Body of pancreas (tissue), 4 donors: Measurements from ENCODE around the gene FBXL2. TPM values are rescaled to one million over a fixed set of nuclear protein-coding genes. Genes with fewer than 3 reads are reported as not detected.

Experiments used
- ATAC-seq: fragments of 150-250 bp; one replicate; pipeline ENCODE4 v1.9.1; 2016
- DNase-seq, 4 donors: peaks; one replicate each; pipeline ENCODE4 v3.0.0-alpha.2; 2019
- H3K27ac ChIP-seq, 4 donors: fragments of 200-600 bp; sonication (generic); 1 replicate in 3 of 4; 2 replicates in 1 of 4; pipeline versions ENCODE4 v1.5.1 to v1.6.1; 2016 to 2019; ENCODE audit warnings: mild to moderate bottlenecking in 1 of 4, mixed read lengths in 1 of 4, moderate library complexity in 1 of 4
- H3K27me3 ChIP-seq, 2 donors: fragments of 200-600 bp; sonication (generic); one replicate each; pipeline ENCODE4 v1.6.0; 2016; ENCODE audit warnings: mild to moderate bottlenecking in 1 of 2
- H3K36me3 ChIP-seq, 2 donors: fragments of 200-600 bp; sonication (generic); replicated peaks in 1 of 2; 2 replicates each; pipeline ENCODE4 v1.5.1; 2016; ENCODE audit warnings: low read depth in 2 of 2; ENCODE audit not compliant: insufficient read depth in 1 of 2
- H3K4me1 ChIP-seq: fragments of 200-600 bp; sonication (generic); one replicate; pipeline ENCODE4 v1.6.0; 2016
- H3K4me3 ChIP-seq, 2 donors: fragments of 200-600 bp; sonication (generic); 1 replicate in 1 of 2; 2 replicates in 1 of 2; pipeline ENCODE4 v1.5.1; 2016 to 2019
- H3K9me3 ChIP-seq, 3 donors: fragments of 200-600 bp; sonication (generic); 1 replicate in 2 of 3; 2 replicates in 1 of 3; pipeline ENCODE4 v1.5.1; 2016
- POLR2A ChIP-seq, 3 donors: fragments of 450-650 bp; IDR thresholded peaks; one replicate each; pipeline ENCODE4 v1.6.1; 2016; ENCODE audit warnings: antibody characterized with exemption in 3 of 3, mild to moderate bottlenecking in 2 of 3
- WGBS, 2 donors: methylation state at CpG; one replicate each; pipeline ENCODE4 v1.1.5; 2017; 5-methylcytosine and 5-hydroxymethylcytosine counted together
- intact Hi-C: fragments of 100-400 bp; cut with DNase I; formaldehyde crosslinking; loops from one replicate; pipeline ENCODE4 v1.15.1; 2023
- total RNA-seq, 2 donors: library from RNA; depleted of rRNA; stranded (reverse); fragments of >200 nt; gene quantifications; one replicate each; pipeline ENCODE4 v1.1.0, GENCODE V29; 2016
- TF ChIP-seq, protein P1 (sequence below), 7 experiments: fragments of 450-650 bp in 4 of 7; fragments of 200-600 bp in 3 of 7; sonication (generic) in 3 of 7; IDR thresholded peaks; one replicate each; pipeline ENCODE4 v1.5.1; 2016 to 2019; ENCODE audit warnings: antibody characterized with exemption in 7 of 7

Gene FBXL2
- total RNA-seq, 2 donors from 2014 or later = 5.3 to 6.7 TPM

DNA sequence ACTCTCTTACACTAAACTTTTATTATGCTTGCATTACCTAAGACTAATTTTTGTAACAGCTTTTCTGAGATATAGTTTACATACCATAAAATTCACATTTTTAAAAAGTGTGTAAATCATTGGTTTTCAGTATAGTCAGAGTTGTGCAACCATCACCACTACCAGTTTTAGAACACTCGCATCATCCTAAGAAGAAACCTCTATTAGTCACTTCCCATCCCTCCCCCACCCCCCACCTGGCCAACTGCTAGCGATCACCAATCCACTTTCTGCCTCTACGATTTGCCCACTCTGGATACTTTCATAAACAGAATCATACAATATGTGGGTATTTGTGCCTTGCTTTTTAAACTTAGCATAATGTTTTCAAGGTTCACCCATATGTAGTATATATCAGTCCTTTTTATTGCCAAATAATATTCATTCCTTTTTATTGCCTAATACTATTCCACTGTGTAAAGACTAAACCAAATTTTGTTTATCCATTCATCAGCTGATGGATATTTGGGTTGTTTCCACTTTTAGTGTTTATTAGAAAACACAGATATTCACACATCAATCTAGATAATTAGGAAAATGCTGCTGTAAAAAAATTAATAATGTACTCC is 139.9 kb downstream of the FBXL2 start:
- Histone ChIP-seq H3K9me3 (no peaks in the 10 kb centered on the region), H3K4me3 (no peak overlapping the region), H3K4me1 (peaks cover 9% of the 10 kb centered on the region), H3K27me3 (no peaks in the 10 kb centered on the region), H3K27ac (no peak overlapping the region), H3K36me3 (peaks cover 0 to 8% of the 10 kb centered on the region in 2 donors)
- ATAC-seq (no peak), DNase-seq (no peak)
- intact Hi-C loops = no loop called here
- WGBS, 2 donors = 90 to 95% methylated on average over 3 of the region's 3 CpGs
- no peak for TF ChIP-seq POLR2A (IDR thresholded peaks at IDR 0.05)
- TF ChIP-seq, protein P1, sequence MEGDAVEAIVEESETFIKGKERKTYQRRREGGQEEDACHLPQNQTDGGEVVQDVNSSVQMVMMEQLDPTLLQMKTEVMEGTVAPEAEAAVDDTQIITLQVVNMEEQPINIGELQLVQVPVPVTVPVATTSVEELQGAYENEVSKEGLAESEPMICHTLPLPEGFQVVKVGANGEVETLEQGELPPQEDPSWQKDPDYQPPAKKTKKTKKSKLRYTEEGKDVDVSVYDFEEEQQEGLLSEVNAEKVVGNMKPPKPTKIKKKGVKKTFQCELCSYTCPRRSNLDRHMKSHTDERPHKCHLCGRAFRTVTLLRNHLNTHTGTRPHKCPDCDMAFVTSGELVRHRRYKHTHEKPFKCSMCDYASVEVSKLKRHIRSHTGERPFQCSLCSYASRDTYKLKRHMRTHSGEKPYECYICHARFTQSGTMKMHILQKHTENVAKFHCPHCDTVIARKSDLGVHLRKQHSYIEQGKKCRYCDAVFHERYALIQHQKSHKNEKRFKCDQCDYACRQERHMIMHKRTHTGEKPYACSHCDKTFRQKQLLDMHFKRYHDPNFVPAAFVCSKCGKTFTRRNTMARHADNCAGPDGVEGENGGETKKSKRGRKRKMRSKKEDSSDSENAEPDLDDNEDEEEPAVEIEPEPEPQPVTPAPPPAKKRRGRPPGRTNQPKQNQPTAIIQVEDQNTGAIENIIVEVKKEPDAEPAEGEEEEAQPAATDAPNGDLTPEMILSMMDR (IDR thresholded peaks at IDR 0.05) = no peak

DNA sequence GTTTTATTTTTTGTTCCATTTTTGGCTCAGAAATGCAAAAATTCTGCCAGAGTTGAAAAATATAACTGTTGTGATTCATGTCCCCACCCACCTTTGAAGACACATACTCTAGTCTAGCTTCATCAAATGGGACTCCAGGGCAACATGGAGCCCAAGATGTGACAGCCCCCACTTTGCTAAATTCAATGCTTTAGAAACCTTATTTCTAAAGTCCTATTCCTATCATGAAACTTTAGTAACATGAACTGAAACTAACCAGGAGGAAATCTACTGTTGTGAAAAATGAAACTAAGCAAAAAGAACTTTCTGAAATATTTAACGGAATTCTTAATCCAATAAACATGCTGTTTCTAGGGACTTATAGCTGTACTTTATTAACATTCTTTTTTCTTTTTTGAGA is 142.7 kb downstream of the FBXL2 start:
- no peak for TF ChIP-seq POLR2A (IDR thresholded peaks at IDR 0.05)
- TF ChIP-seq, protein P1 (IDR thresholded peaks at IDR 0.05) = no peak
- no peak for DNase-seq
- WGBS, 2 donors = 80 to 98% methylated on average over 1 of the region's 1 CpG
- Histone ChIP-seq H3K9me3 (no peaks in the 10 kb centered on the region), H3K27me3 (no peaks in the 10 kb centered on the region), H3K36me3 (peaks cover 0 to 5% of the 10 kb centered on the region in 2 donors), H3K4me1 (peaks cover 4% of the 10 kb centered on the region), H3K4me3 (no peak overlapping the region), H3K27ac (no peak overlapping the region)
- intact Hi-C loops = no loop called here
- no peak for ATAC-seq

DNA sequence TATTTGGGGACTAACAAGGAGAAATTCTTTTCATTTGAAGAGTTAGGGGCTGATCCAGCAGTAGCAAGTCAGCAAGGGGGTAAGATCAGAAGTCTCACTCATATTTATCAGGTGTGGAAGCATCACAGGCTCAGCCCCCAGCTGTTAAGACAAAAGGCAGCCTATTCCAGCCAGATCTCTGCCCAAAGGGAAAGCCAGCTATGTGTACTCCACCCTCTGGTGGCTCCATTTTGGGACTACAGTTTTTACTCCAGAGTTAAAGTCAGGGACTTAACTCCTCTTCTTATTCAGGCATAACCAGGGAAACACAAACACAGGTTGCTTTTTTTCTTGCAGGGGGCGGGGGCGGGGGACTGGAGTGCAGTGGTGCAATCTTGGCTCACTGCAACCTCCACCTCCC is 143.7 kb downstream of the FBXL2 start:
- Histone ChIP-seq H3K9me3 (no peaks in the 10 kb centered on the region), H3K4me1 (no peaks in the 10 kb centered on the region), H3K27me3 (no peaks in the 10 kb centered on the region), H3K36me3 (peaks cover 0 to 5% of the 10 kb centered on the region in 2 donors), H3K27ac (no peak overlapping the region), H3K4me3 (no peak overlapping the region)
- ATAC-seq (no peak), DNase-seq (no peak)
- WGBS, 2 donors = 100% methylated on average over 2 of the region's 2 CpGs
- intact Hi-C loops = no loop called here
- TF ChIP-seq, protein P1 (IDR thresholded peaks at IDR 0.05) = no peak
- TF ChIP-seq POLR2A (IDR thresholded peaks at IDR 0.05) = no peak

DNA sequence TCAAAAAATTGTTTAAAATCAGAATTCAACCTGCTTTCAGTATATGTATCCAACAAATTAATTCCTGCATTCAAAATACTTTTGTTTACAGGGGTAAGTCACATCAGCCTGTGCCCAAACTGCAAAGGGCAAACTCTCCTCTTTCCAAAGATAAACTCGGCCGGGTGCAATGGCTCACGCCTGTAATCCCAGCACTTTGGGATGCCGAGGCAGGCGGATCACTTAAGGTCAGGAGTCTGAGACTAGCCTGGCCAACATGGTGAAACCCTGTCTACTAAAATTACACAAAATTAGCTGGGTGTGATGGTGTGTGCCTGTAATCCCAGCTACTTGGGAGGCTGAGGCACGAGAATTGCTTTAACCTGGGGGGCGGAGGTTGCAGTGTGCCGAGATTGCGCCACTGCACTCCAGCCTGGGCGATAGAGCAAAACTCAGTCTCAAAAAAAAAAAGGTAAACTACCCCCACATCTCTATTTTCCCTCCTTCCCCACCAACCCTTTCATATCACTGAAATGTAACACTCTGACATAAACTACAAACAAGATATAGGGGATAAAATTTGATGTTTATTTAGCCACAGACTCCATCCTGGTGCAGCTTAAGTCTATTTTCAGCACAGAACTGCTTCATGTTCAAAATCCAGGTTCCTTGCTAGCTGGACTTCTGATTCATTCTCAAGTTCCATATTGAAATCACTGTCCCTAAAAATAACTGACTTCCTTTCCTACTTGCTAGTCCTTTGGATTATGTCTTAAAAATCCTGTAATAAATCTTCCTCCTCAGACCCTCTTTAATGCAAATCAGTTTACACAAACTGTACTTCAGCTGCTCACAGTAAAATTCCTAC is 147.6 kb downstream of the FBXL2 start:
- DNase-seq (no peak), ATAC-seq (no peak)
- 86 to 88% methylated on average over 10 of the region's 10 CpGs for WGBS, 2 donors
- H3K9me3 ChIP-seq = no peaks in the 10 kb centered on the region
- H3K4me1 ChIP-seq = peaks cover 13% of the 10 kb centered on the region
- TF ChIP-seq POLR2A (IDR thresholded peaks at IDR 0.05) = no peak
- TF ChIP-seq, protein P1 (IDR thresholded peaks at IDR 0.05) = no peak
- peaks cover 0 to 5% of the 10 kb centered on the region in 2 donors for H3K36me3 ChIP-seq
- no peak overlapping the region for H3K4me3 ChIP-seq
- intact Hi-C loops = no loop called here
- H3K27ac ChIP-seq = no peak overlapping the region
- no peaks in the 10 kb centered on the region for H3K27me3 ChIP-seq
